Effector memory CD8-positive, alpha-beta T cell (primary cell): ENCODE data around the gene CDC42BPA.
"Not testable (repeated sequence)": the region's sequence is repeated elsewhere in the genome, so short reads cannot be mapped to it uniquely, and the experiment has no call there.

Source experiments
- ATAC-seq: fragments of 150-1000 bp; cut with Tn5 transposase; replicated peaks from 2 replicates; pipeline ENCODE4 v1.10.0; 2021; ENCODE audit warnings: mild to moderate bottlenecking, moderate library complexity
- DNase-seq, 3 experiments: peaks; one replicate each; pipeline ENCODE4 v3.0.0; 2021
- H3K27ac Mint-ChIP-seq, 2 donors: one replicate each; pipeline ENCODE4 v1.8.0; 2022; ENCODE audit warnings: mild to moderate bottlenecking in 2 of 2, mixed read lengths in 2 of 2, moderate library complexity in 2 of 2
- H3K27me3 Mint-ChIP-seq, 2 donors: one replicate each; pipeline ENCODE4 v1.8.0; 2022; ENCODE audit warnings: mixed read lengths in 2 of 2
- H3K36me3 Mint-ChIP-seq: one replicate; pipeline ENCODE4 v1.8.0; 2022; ENCODE audit warnings: mild to moderate bottlenecking, moderate library complexity, mixed read lengths; ENCODE audit not compliant: insufficient read depth
- H3K4me1 Mint-ChIP-seq, 2 donors: one replicate each; pipeline ENCODE4 v1.8.0; 2022; ENCODE audit warnings: low read depth in 2 of 2, mixed read lengths in 2 of 2
- H3K4me3 Mint-ChIP-seq, 2 donors: one replicate each; pipeline ENCODE4 v1.8.0; 2022; ENCODE audit warnings: mild to moderate bottlenecking in 2 of 2, mixed read lengths in 2 of 2, moderate library complexity in 2 of 2
- H3K9me3 Mint-ChIP-seq, 2 donors: one replicate each; pipeline ENCODE4 v1.8.0; 2022; ENCODE audit warnings: mixed read lengths in 2 of 2

Gene CDC42BPA

DNA sequence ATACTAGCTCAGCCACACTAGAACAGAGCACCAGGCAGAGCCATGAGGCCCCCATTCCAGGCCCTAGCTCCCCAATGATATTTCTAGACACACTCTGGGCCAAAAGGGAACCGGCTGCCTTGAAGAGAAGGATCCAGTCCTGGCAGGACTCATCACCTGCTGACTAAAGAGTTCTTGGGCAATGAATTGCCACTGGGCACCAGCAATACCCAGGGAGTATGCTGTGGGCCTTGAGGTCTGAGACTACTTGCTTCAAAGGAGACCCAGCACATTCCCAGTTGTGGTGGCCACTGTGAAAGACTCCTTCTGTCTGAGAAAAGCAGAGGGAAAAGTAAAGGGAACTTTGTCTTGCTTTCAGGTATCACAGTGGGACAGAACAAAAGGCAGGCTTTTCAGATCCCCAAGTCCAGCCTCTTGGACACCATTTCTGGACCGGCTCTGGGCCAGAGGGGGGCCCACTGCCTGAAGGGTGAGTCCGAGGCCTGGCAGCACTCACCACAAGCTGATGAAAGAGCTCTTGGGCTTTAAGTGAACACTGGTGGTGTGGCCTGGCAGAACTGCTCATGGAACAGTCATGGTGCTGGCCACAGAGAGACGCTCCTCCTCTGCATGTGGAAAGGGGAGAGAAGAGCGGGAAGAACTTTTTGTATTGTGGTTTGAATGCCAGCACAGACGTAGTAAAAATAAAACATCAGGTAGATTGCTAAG lies 72.5 kb downstream of the CDC42BPA start:
- Mint-ChIP-seq H3K27me3 (peaks cover 26 to 44% of the 10 kb centered on the region in 2 donors), H3K4me3 (no peak overlapping the region), H3K9me3 (no peaks in the 10 kb centered on the region), H3K36me3 (no peaks in the 10 kb centered on the region), H3K27ac (no peak overlapping the region), H3K4me1 (no peaks in the 10 kb centered on the region)
- ATAC-seq (no peak), DNase-seq (no peak)

DNA sequence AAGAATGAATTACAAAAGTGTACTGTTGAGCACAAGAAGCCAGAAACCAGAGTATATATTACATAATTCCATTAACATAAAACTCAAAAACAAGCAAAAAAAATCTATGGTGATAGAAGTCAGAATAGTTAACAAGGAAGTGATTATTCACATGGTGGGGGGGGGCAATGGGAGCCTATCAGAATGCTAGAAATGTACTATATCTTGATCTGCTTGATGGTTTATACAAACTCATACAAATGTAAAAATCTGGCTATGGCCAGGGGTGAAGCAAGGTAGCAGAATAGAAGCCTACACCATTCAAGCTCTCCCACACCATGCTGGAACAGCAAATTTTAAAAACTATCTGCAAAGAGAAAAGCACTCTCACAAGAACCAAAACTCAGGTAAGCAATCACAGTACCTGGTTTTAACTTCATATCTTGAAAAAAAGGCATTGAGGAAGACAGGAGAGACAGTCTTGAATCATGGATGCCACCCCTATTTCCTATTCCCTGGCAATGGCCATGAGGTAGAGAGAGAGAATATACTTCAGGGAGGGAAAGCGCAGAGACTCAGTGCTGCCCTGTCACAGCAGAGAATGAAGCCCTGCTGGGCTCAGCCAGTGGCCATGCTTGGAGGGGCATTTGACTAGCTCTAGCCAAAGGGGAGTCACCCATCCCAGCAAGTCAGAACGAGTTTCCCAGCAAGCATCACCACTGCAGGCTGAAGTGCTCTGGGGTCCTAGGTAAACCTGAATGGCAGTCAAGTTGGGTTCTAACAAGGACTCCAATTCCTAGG lies 73.8 kb downstream of the CDC42BPA start:
- H3K9me3 Mint-ChIP-seq, result no peaks in the 10 kb centered on the region
- DNase-seq, result no peak
- H3K4me1 Mint-ChIP-seq, result no peaks in the 10 kb centered on the region
- H3K36me3 Mint-ChIP-seq, result no peaks in the 10 kb centered on the region
- H3K4me3 Mint-ChIP-seq, result no peak overlapping the region
- H3K27ac Mint-ChIP-seq, result no peak overlapping the region
- peaks cover 23 to 55% of the 10 kb centered on the region in 2 donors for H3K27me3 Mint-ChIP-seq
- no peak for ATAC-seq

DNA sequence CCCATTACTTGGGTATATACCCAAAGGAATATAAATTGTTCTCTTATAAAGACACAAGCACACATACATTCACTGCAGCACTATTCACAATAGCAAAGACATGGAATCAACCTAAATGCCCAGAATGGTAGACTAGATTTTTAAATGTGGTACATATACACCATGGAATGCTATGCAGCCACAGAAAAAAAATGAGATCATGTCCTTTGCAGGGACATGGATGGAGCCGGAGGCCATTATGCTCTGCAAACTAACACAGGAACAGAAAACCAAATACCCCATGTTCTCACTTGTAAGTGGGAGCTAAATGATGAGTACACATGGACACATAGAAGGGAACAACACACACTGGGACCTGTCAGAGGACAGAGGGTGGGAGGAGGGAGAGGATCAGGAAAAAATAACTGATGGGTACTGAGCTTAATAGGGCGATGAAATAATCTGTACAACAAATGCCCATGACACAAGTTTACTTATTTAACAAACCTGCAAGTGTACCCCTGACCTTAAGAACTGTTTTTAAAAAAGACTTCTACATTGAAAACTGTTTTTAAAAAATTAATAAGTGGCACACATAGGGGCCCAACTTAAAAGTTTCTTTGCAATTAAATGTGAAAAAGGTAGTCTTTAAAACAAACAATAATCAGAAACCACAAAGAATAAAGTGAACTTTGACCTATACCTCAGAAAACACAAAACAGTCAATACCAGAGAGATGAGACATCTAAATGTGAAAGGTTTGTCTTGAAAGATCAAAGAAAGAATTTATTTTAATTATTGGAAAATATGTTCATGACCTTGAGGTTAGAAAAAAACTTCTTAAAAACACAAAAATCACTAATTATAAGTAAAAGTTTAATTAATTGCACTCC lies 75.2 kb downstream of the CDC42BPA start:
- no peaks in the 10 kb centered on the region for H3K9me3 Mint-ChIP-seq
- ATAC-seq, result no peak
- no peaks in the 10 kb centered on the region for H3K4me1 Mint-ChIP-seq
- no peak overlapping the region for H3K27ac Mint-ChIP-seq
- no peak for DNase-seq
- H3K36me3 Mint-ChIP-seq, result no peaks in the 10 kb centered on the region
- peaks cover 23 to 57% of the 10 kb centered on the region in 2 donors for H3K27me3 Mint-ChIP-seq
- no peak overlapping the region for H3K4me3 Mint-ChIP-seq

DNA sequence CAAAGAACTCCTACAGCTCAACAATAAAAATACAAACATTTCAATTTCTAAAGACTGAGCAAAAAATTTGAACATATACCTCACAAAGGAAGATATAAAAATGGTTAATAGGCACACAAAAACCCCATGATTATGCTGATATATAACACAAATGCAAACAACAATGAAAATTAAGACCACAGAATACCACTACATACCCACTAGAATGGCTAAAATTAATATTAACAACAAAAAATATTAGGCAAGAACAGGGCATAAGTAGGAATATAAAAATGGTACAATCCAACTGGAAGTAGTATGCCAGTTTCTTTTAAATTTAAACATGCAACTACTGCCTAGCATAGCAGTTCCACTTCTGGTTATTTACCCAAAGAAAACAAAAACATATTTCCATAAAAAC lies 77.3 kb downstream of the CDC42BPA start:
- H3K4me1 Mint-ChIP-seq, result no peaks in the 10 kb centered on the region
- no peaks in the 10 kb centered on the region for H3K36me3 Mint-ChIP-seq
- H3K27me3 Mint-ChIP-seq, result peaks cover 37 to 64% of the 10 kb centered on the region in 2 donors
- no peak for ATAC-seq
- no peak overlapping the region for H3K27ac Mint-ChIP-seq
- no peak overlapping the region for H3K4me3 Mint-ChIP-seq
- no peaks in the 10 kb centered on the region for H3K9me3 Mint-ChIP-seq
- no peak for DNase-seq

DNA sequence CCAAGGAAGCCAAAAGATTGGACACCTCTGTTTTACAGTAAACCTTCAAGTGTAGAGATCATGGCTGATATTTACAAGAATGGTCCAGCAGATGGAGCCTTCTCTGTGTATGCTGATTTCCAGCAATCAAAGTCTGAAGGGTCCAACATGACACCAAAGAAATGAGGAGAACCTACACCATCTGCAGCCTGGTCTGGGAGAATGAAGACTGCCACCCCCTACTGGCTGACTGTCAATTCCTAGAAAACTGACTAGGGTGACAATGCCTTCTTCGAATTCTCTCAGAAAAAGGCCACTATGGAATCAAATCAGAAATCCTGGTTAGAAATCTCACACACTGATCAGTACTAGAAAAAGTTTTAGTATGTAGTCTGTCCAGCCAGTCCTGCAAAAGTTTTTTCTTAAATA lies 83.3 kb downstream of the CDC42BPA start:
- Mint-ChIP-seq H3K4me3 (no peak overlapping the region), H3K27ac (no peak overlapping the region), H3K36me3 (no peaks in the 10 kb centered on the region), H3K27me3 (peaks cover 27 to 63% of the 10 kb centered on the region in 2 donors), H3K4me1 (no peaks in the 10 kb centered on the region), H3K9me3 (no peaks in the 10 kb centered on the region)
- no peak for ATAC-seq
- no peak for DNase-seq

DNA sequence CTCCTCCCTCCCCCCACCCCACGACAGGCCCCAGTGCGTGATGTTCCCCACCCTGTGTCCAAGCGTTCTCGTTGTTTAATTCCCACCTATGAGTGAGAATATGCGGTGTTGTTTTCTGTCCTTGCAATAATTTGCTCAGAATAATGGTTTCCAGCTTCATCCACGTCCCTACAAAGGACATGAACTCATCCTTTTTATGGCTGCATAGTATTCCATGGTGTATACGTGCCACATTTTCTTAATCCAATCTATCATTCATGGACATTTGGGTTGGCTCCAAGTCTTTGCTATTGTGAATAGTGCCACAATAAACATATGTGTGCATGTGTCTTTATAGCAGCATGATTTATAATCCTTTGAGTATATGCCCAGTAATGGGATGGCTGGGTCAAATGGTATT lies 87.2 kb downstream of the CDC42BPA start:
- H3K4me3 Mint-ChIP-seq, H3K4me1 Mint-ChIP-seq, ATAC-seq, H3K9me3 Mint-ChIP-seq, H3K27ac Mint-ChIP-seq, H3K36me3 Mint-ChIP-seq, DNase-seq: not testable (repeated sequence)
- peaks cover 12 to 32% of the 10 kb centered on the region in 2 donors for H3K27me3 Mint-ChIP-seq

DNA sequence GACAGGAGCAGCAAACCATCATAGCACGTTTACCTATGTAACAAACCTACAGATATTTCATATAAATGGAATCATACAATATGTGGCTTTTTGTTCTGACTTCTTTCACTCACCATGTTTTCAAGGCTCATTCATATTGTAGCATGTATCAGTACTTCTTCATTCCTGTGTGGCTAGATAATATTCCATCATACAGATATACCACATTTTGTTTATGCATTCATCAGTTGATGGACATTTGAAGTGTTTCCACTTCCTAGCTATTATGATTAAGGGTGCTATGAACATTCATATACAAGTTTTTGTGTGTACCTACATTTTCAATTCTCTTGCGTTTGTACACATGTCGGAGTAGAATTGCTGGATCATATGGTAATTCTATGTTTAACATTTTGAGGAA lies 90.1 kb downstream of the CDC42BPA start:
- Mint-ChIP-seq H3K4me3 (no peak overlapping the region), H3K4me1 (no peaks in the 10 kb centered on the region), H3K27ac (no peak overlapping the region), H3K9me3 (no peaks in the 10 kb centered on the region), H3K36me3 (no peaks in the 10 kb centered on the region), H3K27me3 (peaks cover 19 to 20% of the 10 kb centered on the region in 2 donors)
- no peak for DNase-seq
- ATAC-seq, result no peak

DNA sequence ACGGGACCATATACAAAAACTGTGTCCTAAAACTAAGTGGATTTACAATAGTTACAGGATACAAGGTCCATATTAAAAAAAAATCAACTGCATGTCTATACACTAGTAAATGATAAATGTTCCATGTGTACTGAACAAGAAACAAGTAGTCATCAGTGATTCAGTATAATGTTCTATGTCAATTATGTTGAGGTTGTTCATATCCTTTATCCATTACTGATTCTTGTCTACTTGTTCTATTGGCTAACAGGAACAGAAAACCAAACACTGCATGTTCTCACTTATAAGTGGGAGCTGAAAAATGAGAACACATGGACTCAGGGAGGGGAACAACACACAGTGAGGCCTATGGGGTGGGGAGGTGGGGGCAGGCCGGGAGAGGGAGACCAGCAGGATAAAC lies 90.5 kb downstream of the CDC42BPA start:
- Mint-ChIP-seq H3K27ac (no peak overlapping the region), H3K27me3 (peaks cover 23 to 24% of the 10 kb centered on the region in 2 donors), H3K9me3 (no peaks in the 10 kb centered on the region), H3K36me3 (no peaks in the 10 kb centered on the region), H3K4me1 (no peaks in the 10 kb centered on the region), H3K4me3 (no peak overlapping the region)
- ATAC-seq (no peak), DNase-seq (no peak)

DNA sequence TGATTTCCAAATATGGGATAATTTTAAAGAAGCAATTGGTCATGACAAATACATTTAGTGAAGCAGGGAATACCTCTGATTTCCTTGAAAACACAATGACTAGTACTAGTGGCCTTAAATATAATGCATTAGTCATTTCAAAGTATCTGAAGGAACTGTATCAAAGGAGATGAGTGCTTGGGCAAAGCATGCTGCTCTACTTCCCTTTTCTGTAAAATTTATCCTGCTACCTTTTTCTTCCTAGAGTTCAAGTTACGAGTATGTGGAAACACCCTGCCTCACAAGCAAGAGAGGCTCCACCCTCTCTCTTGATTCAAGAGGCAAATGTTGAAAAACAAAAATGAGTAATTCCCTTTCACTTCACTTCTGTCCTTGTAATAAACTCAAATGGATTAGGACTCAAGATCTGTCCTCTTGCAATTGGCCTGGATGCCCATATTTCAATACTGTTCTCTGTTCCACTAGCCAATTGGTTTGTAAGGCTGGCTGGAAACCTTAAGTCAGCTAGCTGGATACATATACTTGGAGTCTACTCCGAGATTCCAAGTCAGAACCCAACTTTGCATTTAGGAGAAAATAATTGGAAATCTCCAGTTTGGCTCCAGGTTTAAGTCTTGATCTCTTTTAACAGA lies 92.5 kb downstream of the CDC42BPA start:
- peaks cover 28 to 36% of the 10 kb centered on the region in 2 donors for H3K27me3 Mint-ChIP-seq

DNA sequence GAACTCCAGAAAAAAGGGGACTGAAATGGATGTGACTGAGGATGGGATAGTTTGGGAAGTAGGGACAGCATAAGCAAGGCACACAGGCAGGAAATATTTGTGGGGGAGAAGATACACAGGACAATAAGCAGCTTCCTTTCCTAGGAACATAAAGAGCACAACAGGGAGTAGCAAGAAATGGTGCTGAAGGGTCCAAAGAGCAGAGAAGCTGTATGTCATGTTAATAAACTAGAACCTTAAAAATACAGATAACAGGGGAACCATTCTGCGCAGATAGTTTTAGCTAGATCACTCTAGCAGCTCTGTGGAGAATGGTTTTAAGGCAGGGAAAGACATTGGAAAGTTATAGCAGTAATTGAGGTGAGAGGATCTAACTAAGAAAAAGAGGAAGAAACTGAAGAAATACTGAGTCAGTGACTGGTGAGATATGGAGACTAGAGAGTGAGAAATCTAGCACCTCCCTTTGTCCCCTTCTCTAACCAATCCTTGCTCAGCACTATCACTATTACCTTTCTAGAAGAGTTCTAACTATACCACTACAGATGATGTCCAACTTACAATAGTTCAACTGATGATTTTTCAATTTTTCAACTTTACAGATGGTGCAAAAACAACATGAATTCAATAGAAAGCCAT lies 95.0 kb downstream of the CDC42BPA start:
- no peak for ATAC-seq
- H3K36me3 Mint-ChIP-seq, result peaks cover 3% of the 10 kb centered on the region
- no peak overlapping the region for H3K27ac Mint-ChIP-seq
- no peak for DNase-seq
- H3K27me3 Mint-ChIP-seq, result peaks cover 38 to 44% of the 10 kb centered on the region in 2 donors
- no peaks in the 10 kb centered on the region for H3K4me1 Mint-ChIP-seq
- no peak overlapping the region for H3K4me3 Mint-ChIP-seq
- H3K9me3 Mint-ChIP-seq, result no peaks in the 10 kb centered on the region

More for the DNA sequence above, 92.5 kb downstream of the CDC42BPA start:
- Mint-ChIP-seq H3K36me3 (peaks cover under 1% of the 10 kb centered on the region), H3K4me3 (no peak overlapping the region), H3K27ac (no peak overlapping the region), H3K4me1 (no peaks in the 10 kb centered on the region), H3K9me3 (no peaks in the 10 kb centered on the region)
- DNase-seq, result no peak
- no peak for ATAC-seq

DNA sequence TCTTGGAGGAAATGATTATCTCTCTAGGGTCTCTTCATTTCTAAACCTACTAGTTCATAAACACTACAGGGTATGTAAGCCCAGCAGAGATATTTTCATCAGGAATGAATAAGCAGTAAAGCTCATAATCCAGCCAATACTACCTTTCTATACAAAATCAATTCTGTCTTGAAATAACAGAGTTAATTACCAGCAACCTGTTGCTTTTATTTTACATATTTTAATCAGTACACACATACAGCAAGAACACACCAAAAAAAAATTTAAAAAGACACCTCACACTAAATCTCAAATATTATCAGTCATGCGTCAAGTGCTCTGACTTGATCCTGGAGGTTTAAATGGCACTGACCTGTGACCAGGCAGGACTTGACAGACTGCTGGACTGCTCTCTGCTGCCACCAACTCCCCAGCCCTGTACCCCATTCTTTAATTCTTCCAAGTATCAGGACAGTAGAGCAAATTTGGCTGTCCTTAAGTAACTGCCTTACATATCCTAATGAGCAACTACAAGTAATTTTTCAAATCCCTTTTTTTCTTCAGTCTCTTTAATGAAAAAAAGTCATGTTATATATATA lies 98.5 kb downstream of the CDC42BPA start:
- no peak overlapping the region for H3K27ac Mint-ChIP-seq
- no peaks in the 10 kb centered on the region for H3K4me1 Mint-ChIP-seq
- peaks cover 3% of the 10 kb centered on the region for H3K36me3 Mint-ChIP-seq
- DNase-seq (no peak), ATAC-seq (no peak)
- H3K4me3 Mint-ChIP-seq, result no peak overlapping the region
- H3K27me3 Mint-ChIP-seq, result peaks cover 41% of the 10 kb centered on the region in 2 donors
- H3K9me3 Mint-ChIP-seq, result no peaks in the 10 kb centered on the region

DNA sequence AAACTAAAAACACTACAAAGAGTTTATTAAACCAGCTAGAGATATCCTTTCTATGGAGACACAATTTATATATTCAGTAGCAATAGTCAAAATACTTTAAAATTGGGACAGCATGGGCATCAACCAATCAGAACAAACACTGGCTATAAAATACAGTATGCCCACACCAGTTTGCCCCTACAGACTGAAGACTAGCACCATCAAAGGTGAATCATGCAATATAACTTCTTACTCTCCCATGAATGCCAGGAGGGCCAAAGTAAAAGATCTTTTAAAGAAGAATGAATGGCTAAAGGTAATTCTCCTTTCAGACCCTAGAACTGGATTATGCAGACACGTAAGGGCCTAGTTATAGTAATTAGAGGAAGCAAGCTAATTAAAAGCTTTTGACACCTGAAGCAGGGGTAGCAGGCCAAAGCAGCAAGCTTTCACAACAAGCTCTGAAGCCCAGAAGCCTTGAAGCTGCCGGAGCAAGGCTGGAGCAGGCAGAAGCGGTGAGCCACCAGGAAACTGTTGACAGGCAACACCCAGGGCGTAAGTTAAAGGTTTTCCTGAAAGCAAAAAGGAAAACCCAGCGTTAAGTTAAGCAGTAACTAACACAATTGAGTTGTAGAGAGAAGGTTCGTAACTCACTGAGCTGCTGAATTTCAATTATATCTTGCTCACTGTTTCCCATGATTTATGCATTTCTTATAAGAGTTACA lies 99.3 kb downstream of the CDC42BPA start:
- Mint-ChIP-seq H3K27ac (no peak overlapping the region), H3K27me3 (peaks cover 44 to 48% of the 10 kb centered on the region in 2 donors), H3K36me3 (peaks cover 3% of the 10 kb centered on the region), H3K4me1 (no peaks in the 10 kb centered on the region), H3K4me3 (no peak overlapping the region), H3K9me3 (no peaks in the 10 kb centered on the region)
- ATAC-seq (no peak), DNase-seq (no peak)
